ENCODE data around the gene WFS1. TPM values are rescaled to one million over a fixed set of nuclear protein-coding genes. Genes with fewer than 3 reads are reported as not detected.
A peak's percentile ranks its signal among the peaks of the same experiment; 100 is the strongest.

Gene WFS1
- total and polyA plus RNA-seq, 9 of the 15 experiments (the other 6 are each of a cell fraction or from before 2014, with no cell fraction given), result 0.01 to 0.29 (median 0.03) TPM; not detected in 5

DNA sequence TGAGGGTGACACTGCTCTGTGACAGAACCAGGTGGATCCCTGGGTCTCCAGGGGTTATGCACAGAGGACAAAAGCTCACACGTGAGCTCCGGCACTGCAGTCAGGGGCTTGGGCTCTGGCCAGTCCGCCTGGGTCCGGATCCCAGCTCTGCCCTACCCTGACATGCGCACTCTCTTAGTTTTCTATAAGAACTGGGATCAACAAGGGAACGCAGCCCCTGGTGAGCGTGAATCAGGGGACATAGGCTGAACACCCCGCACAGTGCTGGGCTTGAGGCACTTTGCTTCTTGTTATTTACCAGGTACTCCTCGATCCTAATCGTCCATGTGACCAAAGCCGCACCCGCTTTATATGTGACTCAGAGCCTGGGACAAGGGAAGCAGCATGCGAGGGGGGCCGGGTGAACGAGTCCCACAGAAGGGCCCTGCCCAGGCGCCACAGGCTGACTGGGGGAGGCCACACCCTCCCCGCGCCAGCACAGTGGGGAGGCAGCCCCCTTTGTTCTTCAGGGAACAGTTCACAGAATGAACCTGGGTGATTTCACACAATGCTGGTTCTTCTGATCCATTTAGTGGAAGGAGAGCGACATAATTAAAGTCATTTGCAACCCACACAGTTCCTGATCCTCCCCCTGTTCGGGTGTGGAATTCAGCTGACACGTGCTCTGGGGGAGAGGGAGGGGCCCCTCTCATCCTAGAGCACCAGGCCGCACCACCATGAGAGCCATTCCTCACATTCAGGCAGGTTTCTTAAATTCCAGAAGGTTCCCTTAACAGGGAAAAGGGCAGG is 55.5 kb downstream of the WFS1 start:
- DNase-seq (ENCODE audit: extremely low read depth in 1 of 4, low spot score in 3 of 4) (no peak), FAIRE-seq (no peak), ATAC-seq (no peak)
- WGBS (ENCODE audit: insufficient coverage, low coverage, missing lambda C conversion rate), result under 1% methylated on average over 19 of the region's 22 CpGs
- Histone ChIP-seq H3K27ac (ENCODE audit: extremely low read depth, low read depth, low read length) (no peak overlapping the region), H4K20me1 (replicated peaks; ENCODE audit: control insufficient read depth, insufficient read depth, low read length) (peaks cover 7% of the 10 kb centered on the region), H3K4me3 (no peak overlapping the region), H3K9ac (ENCODE audit: insufficient read depth in 1 of 2, low read depth in 2 of 2, low read length in 2 of 2) (no peak overlapping the region), H3K36me3 (ENCODE audit: control insufficient read depth, insufficient read depth, low read length) (no peaks in the 10 kb centered on the region), H3K79me2 (ENCODE audit: control insufficient read depth, insufficient read depth, low read length) (no peaks in the 10 kb centered on the region), H3K9me1 (ENCODE audit: control insufficient read depth, insufficient read depth, low read length) (peaks cover 2% of the 10 kb centered on the region), H3K9me3 (replicated peaks; ENCODE audit: control insufficient read depth, insufficient read depth, low read depth, low read length) (no peaks in the 10 kb centered on the region), H2AFZ (ENCODE audit: low read depth, low read length) (no peak overlapping the region), H3K4me2 (ENCODE audit: insufficient read depth, low read length) (no peak overlapping the region), H3K27me3 (ENCODE audit: control insufficient read depth in 2 of 2, insufficient read depth in 2 of 2, low read length in 2 of 2) (peaks cover 12 to 51% of the 10 kb centered on the region in 2 experiments; a peak in 4 of 5 replicates), H3K4me1 (replicated peaks in 1 of 2; ENCODE audit: control insufficient read depth in 2 of 2, insufficient read depth in 2 of 2, low read length in 2 of 2) (peaks cover 0 to 8% of the 10 kb centered on the region in 2 experiments; a peak in 2 of 5 replicates)
- TF ChIP-seq NRF1 (conservative IDR thresholded peaks at IDR 0.05 in 1 of 2, IDR thresholded peaks at IDR 0.05 in 1 of 2), result 0 out of 4 replicates have a peak, but pooled peaks of 1 of the 2 experiments have one; percentile 9
- TF ChIP-seq HSF4 (CRISPR knock-in tag; IDR thresholded peaks at IDR 0.05; ENCODE audit: borderline replicate concordance), result no peak
- ChIA-PET POLR2A (interaction anchor here (0.6 to 0.7 kb wide), 3 partner anchors 142 to 373 kb away, joined by 3 read pairs; no protein-coding TSS in a partner anchor), CTCF (ENCODE audit: low intra/inter-chr PET ratio) (interaction anchor here (1.0 kb wide), 1 partner anchor 57 kb away, joined by 5 read pairs; no protein-coding TSS in a partner anchor)
- intact Hi-C loops (cut with micrococcal nuclease), result no loop called here
- in situ Hi-C loops (cut with MboI), result loop anchor here (5.0 kb wide), 2 partner anchors 73 to 328 kb away; no protein-coding TSS in a partner anchor
- BruUV-seq (replicated peaks), result no TSS peak

DNA sequence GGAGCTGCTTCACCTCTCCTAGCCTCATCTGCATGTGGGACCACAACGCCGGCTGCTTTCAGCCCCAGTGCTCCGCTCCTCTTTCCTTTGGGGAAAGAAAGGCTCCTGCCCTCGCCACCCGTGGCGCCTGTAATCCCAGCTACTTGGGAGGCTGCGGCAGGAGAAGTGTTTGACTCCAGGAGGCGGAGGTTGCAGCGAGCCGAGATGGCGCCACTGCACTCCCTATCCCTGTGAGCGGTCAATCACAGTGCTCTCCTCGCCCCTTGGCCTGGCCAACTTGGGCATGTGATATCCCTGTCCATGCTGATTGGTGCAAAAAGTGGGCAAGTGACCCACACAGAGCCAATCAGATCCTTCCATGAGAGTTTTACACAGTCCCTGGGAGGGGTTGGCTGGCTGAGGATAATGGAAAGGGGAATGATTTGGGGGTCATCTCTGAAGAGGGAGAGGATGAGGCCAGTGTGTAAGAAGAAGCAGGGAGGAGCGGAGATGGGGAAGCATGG is 56.2 kb downstream of the WFS1 start:
- H3K79me2 ChIP-seq (ENCODE audit: control insufficient read depth, insufficient read depth, low read length), result no peaks in the 10 kb centered on the region
- CTCF ChIA-PET (ENCODE audit: low intra/inter-chr PET ratio), result interaction anchor here (1.0 to 2.2 kb wide), 2 partner anchors 57 to 75 kb away, joined by 5 to 19 read pairs; no protein-coding TSS in a partner anchor
- peaks cover 7% of the 10 kb centered on the region for H4K20me1 ChIP-seq (replicated peaks; ENCODE audit: control insufficient read depth, insufficient read depth, low read length)
- no TSS peak for BruUV-seq (replicated peaks)
- 2% methylated on average over 13 of the region's 14 CpGs for WGBS (ENCODE audit: insufficient coverage, low coverage, missing lambda C conversion rate)
- H3K27ac ChIP-seq (ENCODE audit: extremely low read depth, low read depth, low read length), result no peak overlapping the region
- no peak overlapping the region for H3K4me3 ChIP-seq
- FAIRE-seq (no peak), DNase-seq (ENCODE audit: extremely low read depth in 1 of 4, low spot score in 3 of 4) (no peak), ATAC-seq (no peak)
- in situ Hi-C loops (cut with MboI) (loop anchor here (5.0 kb wide), 2 partner anchors 74 to 329 kb away; no protein-coding TSS in a partner anchor), intact Hi-C loops (cut with micrococcal nuclease) (loop anchor here (2.0 kb wide), 1 partner anchor 327 kb away; no protein-coding TSS in a partner anchor)
- H3K4me1 ChIP-seq (replicated peaks in 1 of 2; ENCODE audit: control insufficient read depth in 2 of 2, insufficient read depth in 2 of 2, low read length in 2 of 2), result peaks cover 0 to 8% of the 10 kb centered on the region in 2 experiments; a peak in 2 of 5 replicates
- H3K4me2 ChIP-seq (ENCODE audit: insufficient read depth, low read length), result no peak overlapping the region
- POLR2A ChIA-PET, result interaction anchor here (0.6 to 0.7 kb wide), 4 partner anchors 15 to 374 kb away, joined by 3 read pairs; no protein-coding TSS in a partner anchor
- no peak overlapping the region for H3K9ac ChIP-seq (ENCODE audit: insufficient read depth in 1 of 2, low read depth in 2 of 2, low read length in 2 of 2)
- H3K27me3 ChIP-seq (ENCODE audit: control insufficient read depth in 2 of 2, insufficient read depth in 2 of 2, low read length in 2 of 2), result peaks cover 12 to 51% of the 10 kb centered on the region in 2 experiments; a peak in 4 of 5 replicates
- H3K9me1 ChIP-seq (ENCODE audit: control insufficient read depth, insufficient read depth, low read length), result peaks cover 2% of the 10 kb centered on the region
- H3K36me3 ChIP-seq (ENCODE audit: control insufficient read depth, insufficient read depth, low read length), result no peaks in the 10 kb centered on the region
- H2AFZ ChIP-seq (ENCODE audit: low read depth, low read length), result no peak overlapping the region
- H3K9me3 ChIP-seq (replicated peaks; ENCODE audit: control insufficient read depth, insufficient read depth, low read depth, low read length), result no peaks in the 10 kb centered on the region
- no peak for TF ChIP-seq FOXM1 (IDR thresholded peaks at IDR 0.05; ENCODE audit: low read depth)
- TF ChIP-seq FOXM1 (CRISPR knock-in tag; IDR thresholded peaks at IDR 0.05; ENCODE audit: low read depth), result no peak
- TF ChIP-seq, protein P1, sequence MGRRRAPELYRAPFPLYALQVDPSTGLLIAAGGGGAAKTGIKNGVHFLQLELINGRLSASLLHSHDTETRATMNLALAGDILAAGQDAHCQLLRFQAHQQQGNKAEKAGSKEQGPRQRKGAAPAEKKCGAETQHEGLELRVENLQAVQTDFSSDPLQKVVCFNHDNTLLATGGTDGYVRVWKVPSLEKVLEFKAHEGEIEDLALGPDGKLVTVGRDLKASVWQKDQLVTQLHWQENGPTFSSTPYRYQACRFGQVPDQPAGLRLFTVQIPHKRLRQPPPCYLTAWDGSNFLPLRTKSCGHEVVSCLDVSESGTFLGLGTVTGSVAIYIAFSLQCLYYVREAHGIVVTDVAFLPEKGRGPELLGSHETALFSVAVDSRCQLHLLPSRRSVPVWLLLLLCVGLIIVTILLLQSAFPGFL (CRISPR knock-in tag; IDR thresholded peaks at IDR 0.05), result no peak
- no peak for TF ChIP-seq U2AF2 (optimal IDR thresholded peaks at IDR 0.05; ENCODE audit: low read depth, low read length)
- TF ChIP-seq TCFL5 (CRISPR knock-in tag; conservative IDR thresholded peaks at IDR 0.05), result no peak
- TF ChIP-seq, protein P2, sequence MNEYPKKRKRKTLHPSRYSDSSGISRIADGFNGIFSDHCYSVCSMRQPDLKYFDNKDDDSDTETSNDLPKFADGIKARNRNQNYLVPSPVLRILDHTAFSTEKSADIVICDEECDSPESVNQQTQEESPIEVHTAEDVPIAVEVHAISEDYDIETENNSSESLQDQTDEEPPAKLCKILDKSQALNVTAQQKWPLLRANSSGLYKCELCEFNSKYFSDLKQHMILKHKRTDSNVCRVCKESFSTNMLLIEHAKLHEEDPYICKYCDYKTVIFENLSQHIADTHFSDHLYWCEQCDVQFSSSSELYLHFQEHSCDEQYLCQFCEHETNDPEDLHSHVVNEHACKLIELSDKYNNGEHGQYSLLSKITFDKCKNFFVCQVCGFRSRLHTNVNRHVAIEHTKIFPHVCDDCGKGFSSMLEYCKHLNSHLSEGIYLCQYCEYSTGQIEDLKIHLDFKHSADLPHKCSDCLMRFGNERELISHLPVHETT (CRISPR knock-in tag; conservative IDR thresholded peaks at IDR 0.05 in 1 of 2, IDR thresholded peaks at IDR 0.05 in 1 of 2), result no peak
- no peak for TF ChIP-seq TRIM28 (IDR thresholded peaks at IDR 0.05)
- TF ChIP-seq FOSL1 (tag; conservative IDR thresholded peaks at IDR 0.05), result no peak

Data from K562 (cell line).